ENCODE data around the gene CTSF. TPM values are rescaled to one million over a fixed set of nuclear protein-coding genes. Genes with fewer than 3 reads are reported as not detected.
A peak's percentile ranks its signal among the peaks of the same experiment; 100 is the strongest.

Gene CTSF
- total and polyA plus RNA-seq, 2 donors (not counting 1 experiment from before 2014, with no cell fraction given) = 16.6 to 20.9 TPM

- peak within 1 kb of the TSS; percentile 74 to 89 (median 83) for H3K4me3 ChIP-seq (ENCODE audit: control extremely low read depth in 1 of 5, extremely low read depth in 1 of 5, insufficient read depth in 1 of 5, low read depth in 2 of 5, low read length in 4 of 5)
- H3K4me1 ChIP-seq (ENCODE audit: control insufficient read depth in 2 of 2, insufficient read depth in 2 of 2, low read length in 2 of 2) = peaks cover 26 to 34% of the 10 kb centered on the region in 2 donors
- Mint-ChIP-seq H3K27me3 (no peaks in the 10 kb centered on the region), H3K9me3 (ENCODE audit: insufficient read depth) (no peaks in the 10 kb centered on the region), H3K4me1 (peaks cover 42% of the 10 kb centered on the region), H3K4me3 (peak within 1 kb of the TSS; percentile 87), H3K27ac (peak within 1 kb of the TSS; percentile 86)
- peaks cover 10% of the 10 kb centered on the region for H3K79me2 ChIP-seq (ENCODE audit: control insufficient read depth, insufficient read depth, low read length)
- DNase-seq (no peak), ATAC-seq (ENCODE audit: low read depth) (no peak)
- H4K20me1 ChIP-seq (ENCODE audit: control insufficient read depth, insufficient read depth, low read length, poor library complexity, severe bottlenecking) = no peaks in the 10 kb centered on the region
- ChIA-PET CTCF (interaction anchor here (0.6 to 6.4 kb wide), 10 partner anchors 12 to 235 kb away, joined by 3 to 58 read pairs (median 4); partner anchors contain the start of genes RBM4 and RBM4B), POLR2A (interaction anchor here (0.5 to 1.5 kb wide), 5 partner anchors 13 to 131 kb away, joined by 3 to 17 read pairs (median 3); partner anchors contain the start of genes DPP3 and RBM4B)
- WGBS (ENCODE audit: insufficient coverage) = 12% methylated on average over 26 of the region's 37 CpGs
- H3K4me2 ChIP-seq (replicated peaks; ENCODE audit: low read depth, low read length, poor library complexity, severe bottlenecking) = peak within 1 kb of the TSS; percentile 100
- H3K27ac ChIP-seq (ENCODE audit: low read length in 2 of 2) = peak within 1 kb of the TSS; percentile 62 to 91
- intact Hi-C loops (cut with micrococcal nuclease) = loop anchor here (1.0 to 2.0 kb wide), 6 partner anchors 36 to 296 kb away; partner anchors contain the start of genes BBS1, CCDC87, CCS and DPP3
- no peaks in the 10 kb centered on the region for H3K27me3 ChIP-seq (replicated peaks in 1 of 4; ENCODE audit: control extremely low read depth in 1 of 4, control insufficient read depth in 3 of 4, insufficient read depth in 4 of 4, low read length in 3 of 4)
- no peak for TF ChIP-seq CTCF (IDR thresholded peaks at IDR 0.05)
- TF ChIP-seq EZH2 (IDR thresholded peaks at IDR 0.05; ENCODE audit: borderline replicate concordance, insufficient read depth, low read depth, low read length, poor library complexity, severe bottlenecking) = no peak
- peaks cover 0 to 13% of the 10 kb centered on the region in 2 experiments for H3K36me3 ChIP-seq (replicated peaks in 1 of 2; ENCODE audit: control extremely low read depth in 1 of 2, control insufficient read depth in 1 of 2, extremely low read depth in 1 of 2, insufficient read depth in 2 of 2, low read length in 1 of 2)
- peak within 1 kb of the TSS; percentile 96 for H3K9ac ChIP-seq (ENCODE audit: low read length)
- no peaks in the 10 kb centered on the region for H3K9me3 ChIP-seq (ENCODE audit: control extremely low read depth in 1 of 3, control insufficient read depth in 2 of 3, insufficient read depth in 1 of 3, low read length in 2 of 3)
- H2AFZ ChIP-seq (ENCODE audit: insufficient read depth, low read depth, low read length, poor library complexity, severe bottlenecking) = peak within 1 kb of the TSS; percentile 83
Measured at GRCh38 chr11:66546368-66546965, 21.9 kb downstream of the CTSF start, which contains the start of gene ACTN3. Gene ACTN3, plus strand, starts transcription at chr11:66546903. Its CDS starts 35 bp downstream, at chr11:66546938.
